ENCODE measurements around the gene PHF21B. TPM values are rescaled to one million over a fixed set of nuclear protein-coding genes. Genes with fewer than 3 reads are reported as not detected.

Gene PHF21B
- total RNA-seq, 2 experiments from 2014 or later, result 0.68 TPM; not detected in 1

GRCh38 chr22:44983878-44984482 is 25.8 kb downstream of the PHF21B start:
- Mint-ChIP-seq H3K4me3 (no peak overlapping the region), H3K4me1 (ENCODE audit: low read depth) (no peaks in the 10 kb centered on the region), H3K27ac (no peak overlapping the region), H3K27me3 (ENCODE audit: low read depth) (no peaks in the 10 kb centered on the region), H3K36me3 (ENCODE audit: low read depth) (no peaks in the 10 kb centered on the region), H3K9me3 (ENCODE audit: insufficient read depth) (no peaks in the 10 kb centered on the region)
- ATAC-seq, result no peak
- CTCF ChIA-PET, result no interaction called here
- no peak for DNase-seq
- POLR2A ChIA-PET, result no interaction called here

- no peaks in the 10 kb centered on the region for H3K9me3 Mint-ChIP-seq (ENCODE audit: insufficient read depth)
- no peak overlapping the region for H3K4me3 Mint-ChIP-seq
- H3K27ac Mint-ChIP-seq, result no peak overlapping the region
- H3K4me1 Mint-ChIP-seq (ENCODE audit: low read depth), result no peaks in the 10 kb centered on the region
- H3K27me3 Mint-ChIP-seq (ENCODE audit: low read depth), result no peaks in the 10 kb centered on the region
- DNase-seq (no peak), ATAC-seq (no peak)
- ChIA-PET CTCF (no interaction called here), POLR2A (no interaction called here)
- H3K36me3 Mint-ChIP-seq (ENCODE audit: low read depth), result no peaks in the 10 kb centered on the region
Measured at GRCh38 chr22:44982445-44982844, 27.4 kb downstream of the PHF21B start.

GRCh38 chr22:44981857-44982256 is 27.9 kb downstream of the PHF21B start:
- ATAC-seq, result no peak
- no peak overlapping the region for H3K27ac Mint-ChIP-seq
- H3K4me3 Mint-ChIP-seq, result no peak overlapping the region
- POLR2A ChIA-PET, result no interaction called here
- no peaks in the 10 kb centered on the region for H3K4me1 Mint-ChIP-seq (ENCODE audit: low read depth)
- H3K9me3 Mint-ChIP-seq (ENCODE audit: insufficient read depth), result no peaks in the 10 kb centered on the region
- DNase-seq, result no peak
- CTCF ChIA-PET, result no interaction called here
- no peaks in the 10 kb centered on the region for H3K27me3 Mint-ChIP-seq (ENCODE audit: low read depth)
- no peaks in the 10 kb centered on the region for H3K36me3 Mint-ChIP-seq (ENCODE audit: low read depth)

GRCh38 chr22:44979154-44979553 is 30.7 kb downstream of the PHF21B start:
- H3K4me3 Mint-ChIP-seq, result no peak overlapping the region

GRCh38 chr22:44975427-44976262 is 34.2 kb downstream of the PHF21B start:
- POLR2A ChIA-PET, result no interaction called here
- H3K36me3 Mint-ChIP-seq (ENCODE audit: low read depth), result no peaks in the 10 kb centered on the region
- H3K27ac Mint-ChIP-seq, result no peak overlapping the region
- no peaks in the 10 kb centered on the region for H3K9me3 Mint-ChIP-seq (ENCODE audit: insufficient read depth)
- no peaks in the 10 kb centered on the region for H3K27me3 Mint-ChIP-seq (ENCODE audit: low read depth)
- CTCF ChIA-PET, result no interaction called here
- DNase-seq, result peak; percentile 89
- no peak overlapping the region for H3K4me3 Mint-ChIP-seq
- H3K4me1 Mint-ChIP-seq (ENCODE audit: low read depth), result peaks cover 3% of the 10 kb centered on the region
- ATAC-seq, result peak; percentile 94

More at GRCh38 chr22:44979154-44979553, 30.7 kb downstream of the PHF21B start:
- H3K36me3 Mint-ChIP-seq (ENCODE audit: low read depth), result no peaks in the 10 kb centered on the region
- no peaks in the 10 kb centered on the region for H3K27me3 Mint-ChIP-seq (ENCODE audit: low read depth)
- no peaks in the 10 kb centered on the region for H3K9me3 Mint-ChIP-seq (ENCODE audit: insufficient read depth)
- ChIA-PET CTCF (no interaction called here), POLR2A (no interaction called here)
- H3K4me1 Mint-ChIP-seq (ENCODE audit: low read depth), result no peaks in the 10 kb centered on the region
- no peak for ATAC-seq
- no peak overlapping the region for H3K27ac Mint-ChIP-seq
- DNase-seq, result no peak

- H3K9me3 Mint-ChIP-seq (ENCODE audit: insufficient read depth), result no peaks in the 10 kb centered on the region
- no peaks in the 10 kb centered on the region for H3K27me3 Mint-ChIP-seq (ENCODE audit: low read depth)
- DNase-seq (no peak), ATAC-seq (no peak)
- no peaks in the 10 kb centered on the region for H3K36me3 Mint-ChIP-seq (ENCODE audit: low read depth)
- CTCF ChIA-PET, result no interaction called here
- H3K27ac Mint-ChIP-seq, result no peak overlapping the region
- no peak overlapping the region for H3K4me3 Mint-ChIP-seq
- POLR2A ChIA-PET, result no interaction called here
- peaks cover 3% of the 10 kb centered on the region for H3K4me1 Mint-ChIP-seq (ENCODE audit: low read depth)
Measured at GRCh38 chr22:44974454-44974853, 35.4 kb downstream of the PHF21B start.

GRCh38 chr22:44973829-44974228 is 36.0 kb downstream of the PHF21B start:
- ChIA-PET CTCF (no interaction called here), POLR2A (no interaction called here)
- no peaks in the 10 kb centered on the region for H3K36me3 Mint-ChIP-seq (ENCODE audit: low read depth)
- no peaks in the 10 kb centered on the region for H3K9me3 Mint-ChIP-seq (ENCODE audit: insufficient read depth)
- no peak overlapping the region for H3K27ac Mint-ChIP-seq
- DNase-seq (no peak), ATAC-seq (no peak)
- peaks cover 3% of the 10 kb centered on the region for H3K4me1 Mint-ChIP-seq (ENCODE audit: low read depth)
- no peaks in the 10 kb centered on the region for H3K27me3 Mint-ChIP-seq (ENCODE audit: low read depth)
- no peak overlapping the region for H3K4me3 Mint-ChIP-seq

GRCh38 chr22:44972363-44973083 is 37.3 kb downstream of the PHF21B start:
- Mint-ChIP-seq H3K27ac (no peak overlapping the region), H3K4me3 (no peak overlapping the region), H3K9me3 (ENCODE audit: insufficient read depth) (no peaks in the 10 kb centered on the region), H3K27me3 (ENCODE audit: low read depth) (no peaks in the 10 kb centered on the region), H3K4me1 (ENCODE audit: low read depth) (peaks cover 3% of the 10 kb centered on the region), H3K36me3 (ENCODE audit: low read depth) (no peaks in the 10 kb centered on the region)
- ATAC-seq (no peak), DNase-seq (peak; percentile 23)
- ChIA-PET CTCF (no interaction called here), POLR2A (no interaction called here)

GRCh38 chr22:44971651-44972362 is 38.0 kb downstream of the PHF21B start:
- H3K27me3 Mint-ChIP-seq (ENCODE audit: low read depth), result no peaks in the 10 kb centered on the region
- H3K27ac Mint-ChIP-seq, result no peak overlapping the region
- ChIA-PET CTCF (no interaction called here), POLR2A (no interaction called here)
- H3K4me3 Mint-ChIP-seq, result no peak overlapping the region
- H3K9me3 Mint-ChIP-seq (ENCODE audit: insufficient read depth), result no peaks in the 10 kb centered on the region
- DNase-seq (no peak), ATAC-seq (no peak)
- H3K4me1 Mint-ChIP-seq (ENCODE audit: low read depth), result peaks cover 3% of the 10 kb centered on the region
- H3K36me3 Mint-ChIP-seq (ENCODE audit: low read depth), result no peaks in the 10 kb centered on the region

- ChIA-PET POLR2A (no interaction called here), CTCF (no interaction called here)
- Mint-ChIP-seq H3K4me3 (no peak overlapping the region), H3K4me1 (ENCODE audit: low read depth) (peaks cover 3% of the 10 kb centered on the region), H3K9me3 (ENCODE audit: insufficient read depth) (no peaks in the 10 kb centered on the region), H3K27me3 (ENCODE audit: low read depth) (no peaks in the 10 kb centered on the region), H3K36me3 (ENCODE audit: low read depth) (no peaks in the 10 kb centered on the region), H3K27ac (no peak overlapping the region)
- DNase-seq (no peak), ATAC-seq (no peak)
Measured at GRCh38 chr22:44970291-44970690, 39.5 kb downstream of the PHF21B start.

- POLR2A ChIA-PET, result no interaction called here
- no peak for ATAC-seq
- no peaks in the 10 kb centered on the region for H3K27me3 Mint-ChIP-seq (ENCODE audit: low read depth)
- no peak overlapping the region for H3K4me3 Mint-ChIP-seq
- H3K27ac Mint-ChIP-seq, result no peak overlapping the region
- no peaks in the 10 kb centered on the region for H3K9me3 Mint-ChIP-seq (ENCODE audit: insufficient read depth)
- H3K4me1 Mint-ChIP-seq (ENCODE audit: low read depth), result peaks cover 3% of the 10 kb centered on the region
- no peak for DNase-seq
- H3K36me3 Mint-ChIP-seq (ENCODE audit: low read depth), result no peaks in the 10 kb centered on the region
- CTCF ChIA-PET, result no interaction called here
Measured at GRCh38 chr22:44969817-44970216, 40.0 kb downstream of the PHF21B start.

GRCh38 chr22:44968736-44969135 is 41.1 kb downstream of the PHF21B start:
- CTCF ChIA-PET, result no interaction called here
- no peaks in the 10 kb centered on the region for H3K36me3 Mint-ChIP-seq (ENCODE audit: low read depth)
- POLR2A ChIA-PET, result interaction anchor here (0.9 kb wide), 1 partner anchor 451 kb away, joined by 4 read pairs; no protein-coding TSS in a partner anchor
- ATAC-seq (no peak), DNase-seq (no peak)
- H3K4me1 Mint-ChIP-seq (ENCODE audit: low read depth), result peaks cover 3% of the 10 kb centered on the region
- H3K4me3 Mint-ChIP-seq, result no peak overlapping the region
- H3K27ac Mint-ChIP-seq, result no peak overlapping the region
- no peaks in the 10 kb centered on the region for H3K27me3 Mint-ChIP-seq (ENCODE audit: low read depth)
- no peaks in the 10 kb centered on the region for H3K9me3 Mint-ChIP-seq (ENCODE audit: insufficient read depth)
